Stimulated activated CD4-positive, alpha-beta T cell treated with anti-CD3 and anti-CD28 coated beads, Interleukin-4, amount 100 ng/mL, for 48 hours (primary cell): ENCODE results near the gene NADK.

Experiments
- DNase-seq, 2 donors: peaks; one replicate each; pipeline ENCODE4 v3.0.0-alpha.2; 2020; ENCODE audit warnings: low read depth in 2 of 2

The NADK gene

GRCh38 chr1:1786836-1787605 lies 8.8 kb upstream of the NADK start:
- no peak for DNase-seq

DNA sequence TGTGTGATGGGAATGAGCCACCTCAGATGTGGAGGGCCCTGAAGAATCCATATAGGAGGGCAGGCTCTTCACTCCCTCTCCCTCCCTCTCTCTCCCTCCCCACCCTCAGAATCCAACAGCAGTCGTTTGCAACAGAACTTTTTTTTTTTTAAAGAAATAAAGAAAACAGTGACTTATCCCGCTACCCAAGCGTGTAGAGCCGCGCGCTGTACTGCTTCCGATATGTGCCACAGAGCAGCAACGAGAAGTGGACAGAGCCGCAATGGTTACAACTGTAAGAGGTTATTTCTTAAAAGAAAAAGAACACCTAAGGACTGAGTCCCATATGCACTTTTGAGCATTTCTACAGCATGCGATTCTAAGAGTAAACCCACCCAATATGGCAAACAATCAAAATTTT lies 7.4 kb upstream of the NADK start:
- no peak for DNase-seq

DNA sequence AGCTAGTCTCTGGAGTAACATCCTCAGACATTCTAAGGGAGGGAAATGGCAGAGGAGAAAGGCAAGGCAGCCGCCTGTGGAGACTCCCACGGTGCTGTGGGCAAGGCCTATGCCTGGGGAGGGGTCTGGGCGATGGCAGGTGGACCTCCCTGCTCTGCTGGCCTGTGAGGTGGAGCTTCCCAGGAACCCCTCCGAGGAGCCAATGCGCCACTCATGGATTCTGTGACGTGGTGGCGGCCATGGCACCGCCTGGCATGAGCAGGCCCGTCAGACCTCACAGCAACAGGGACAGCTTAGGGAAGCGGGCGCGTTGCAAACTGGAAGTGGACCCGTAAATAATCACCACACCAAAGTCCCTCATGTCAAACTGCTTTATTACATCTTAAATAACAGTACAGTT lies 6.7 kb upstream of the NADK start:
- no peak for DNase-seq

- DNase-seq, result no peak
Observed at GRCh38 chr1:1783320-1783719, 5.0 kb upstream of the NADK start.

GRCh38 chr1:1782399-1783221 lies 4.3 kb upstream of the NADK start:
- DNase-seq, result no peak

DNA sequence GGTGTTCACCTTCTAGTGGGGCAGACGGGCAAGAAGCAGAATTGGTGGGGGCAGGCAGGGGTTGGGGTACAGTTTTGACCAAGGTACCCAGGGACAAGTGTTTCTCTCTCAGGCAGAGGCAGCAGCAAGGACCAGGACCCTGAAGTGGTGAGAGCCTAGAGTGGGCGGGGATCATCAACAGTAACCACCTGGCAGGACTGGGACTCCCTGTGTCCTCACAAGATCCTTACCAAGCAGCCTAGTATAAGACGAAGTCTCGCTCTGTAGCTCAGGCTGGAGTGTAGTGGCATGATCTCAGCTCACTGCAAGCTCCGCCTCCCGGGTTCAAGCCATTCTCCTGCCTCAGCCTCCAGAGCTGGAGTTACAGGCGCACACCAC lies 3.2 kb upstream of the NADK start:
- DNase-seq, result no peak

GRCh38 chr1:1780598-1781525 lies 2.6 kb upstream of the NADK start:
- DNase-seq, result no peak

GRCh38 chr1:1779691-1780597 lies 1.7 kb upstream of the NADK start:
- DNase-seq, result peak; percentile 34

DNA sequence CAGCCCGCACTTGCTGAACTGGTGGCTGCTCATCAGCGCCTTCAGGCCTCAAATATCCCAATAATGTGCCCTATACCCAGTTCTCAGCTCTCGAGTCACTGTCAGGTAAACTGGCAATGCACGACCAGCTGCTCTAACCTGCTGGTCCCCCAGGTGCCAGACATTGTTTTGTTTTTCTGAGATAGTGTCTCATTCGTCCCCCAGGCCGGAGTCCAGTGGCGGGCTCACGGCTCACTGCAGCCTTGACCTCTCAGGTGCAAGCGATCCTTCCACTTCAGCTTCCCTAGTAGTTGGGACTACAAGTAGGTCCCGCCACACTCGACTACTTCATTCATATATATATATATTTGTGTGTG lies 1.0 kb upstream of the NADK start:
- DNase-seq, result no peak

- DNase-seq, result peak; percentile 63 to 68
Observed at GRCh38 chr1:1778663-1779319, 521 bp upstream of the NADK start.

- no peak for DNase-seq
Observed at GRCh38 chr1:1777583-1777899, 729 bp downstream of the NADK start.

DNA sequence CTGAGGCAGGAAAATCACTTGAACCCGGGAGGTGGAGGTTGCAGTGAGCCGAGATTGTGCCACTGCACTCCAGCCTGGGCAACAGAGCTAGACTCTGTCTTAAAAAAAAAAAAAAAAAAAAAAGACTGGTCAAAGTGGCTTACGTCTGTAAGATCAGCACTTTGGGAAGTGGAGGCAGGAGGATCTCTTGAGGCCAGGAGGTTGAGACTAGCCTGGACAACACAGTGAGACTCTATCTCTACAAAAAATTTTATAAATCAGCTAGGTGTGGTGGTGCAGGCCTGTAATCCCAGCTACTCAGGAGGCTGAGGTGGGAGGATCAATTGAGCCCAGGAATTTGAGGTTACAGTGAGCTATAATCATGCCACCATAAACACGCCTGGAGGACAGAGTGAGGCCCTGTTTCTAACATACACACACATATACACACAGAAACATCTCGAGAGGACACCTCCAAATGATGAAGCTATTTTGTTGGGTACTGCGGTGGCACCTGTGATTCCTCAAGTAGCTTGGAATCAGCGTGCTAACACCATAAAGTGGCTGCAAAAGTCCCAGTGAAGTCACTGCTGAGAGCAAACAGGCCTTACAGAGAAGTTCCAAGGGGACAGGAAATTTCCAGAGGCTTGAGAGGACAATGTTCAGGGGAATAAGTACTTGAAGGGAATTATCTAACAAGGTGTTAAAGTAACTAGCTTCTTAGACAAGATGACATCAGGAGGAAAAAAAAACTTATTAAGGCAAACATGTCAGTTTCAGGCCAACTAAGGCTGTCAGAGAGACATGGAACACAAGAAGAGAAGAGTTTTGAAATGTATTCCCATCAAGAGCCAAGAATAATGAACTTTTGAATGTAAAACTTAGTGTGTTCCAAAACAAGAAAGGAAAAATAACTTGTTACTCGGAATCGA lies 1.3 kb downstream of the NADK start:
- DNase-seq, result no peak

DNA sequence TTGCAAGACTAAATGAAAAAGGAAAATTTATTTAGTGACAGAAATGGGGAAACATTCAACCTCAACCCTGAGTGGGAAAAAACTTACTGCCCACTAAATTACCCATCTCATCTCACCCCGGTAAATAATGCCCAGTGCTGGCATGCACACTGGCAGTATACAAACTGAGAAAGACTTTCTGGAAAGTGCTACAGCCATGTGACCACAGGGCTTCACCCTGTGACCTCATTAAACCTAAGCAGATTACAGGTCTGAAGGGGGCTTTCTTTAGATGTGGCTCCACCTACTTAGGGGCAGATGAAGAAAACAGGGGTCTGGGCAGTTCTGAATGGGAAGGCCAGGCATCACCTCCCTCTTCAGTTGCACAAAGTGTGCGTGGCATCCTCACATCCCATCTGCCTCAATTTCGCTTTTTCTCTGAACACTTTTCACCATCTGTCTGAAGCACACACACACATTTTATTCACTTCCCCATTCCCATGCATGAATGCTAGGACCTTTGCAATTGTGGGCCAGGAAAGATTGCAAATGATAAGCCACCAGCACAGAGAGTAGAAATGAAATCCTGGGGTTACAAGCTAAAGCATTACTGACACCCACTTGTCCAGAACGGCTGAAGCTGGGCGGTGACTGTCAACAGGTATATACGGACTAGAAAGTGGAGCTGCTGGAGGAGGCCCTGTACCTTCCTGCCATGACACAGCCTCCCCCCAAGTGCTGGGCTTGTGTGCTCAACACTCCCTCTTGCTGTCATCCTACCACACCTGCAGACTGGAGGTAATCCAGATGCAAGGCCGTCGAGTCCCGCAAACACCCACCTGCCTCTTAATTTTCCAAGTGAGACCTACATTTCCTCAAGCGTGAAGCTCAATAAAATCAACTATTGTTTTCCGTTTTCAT lies 2.7 kb downstream of the NADK start:
- no peak for DNase-seq

DNA sequence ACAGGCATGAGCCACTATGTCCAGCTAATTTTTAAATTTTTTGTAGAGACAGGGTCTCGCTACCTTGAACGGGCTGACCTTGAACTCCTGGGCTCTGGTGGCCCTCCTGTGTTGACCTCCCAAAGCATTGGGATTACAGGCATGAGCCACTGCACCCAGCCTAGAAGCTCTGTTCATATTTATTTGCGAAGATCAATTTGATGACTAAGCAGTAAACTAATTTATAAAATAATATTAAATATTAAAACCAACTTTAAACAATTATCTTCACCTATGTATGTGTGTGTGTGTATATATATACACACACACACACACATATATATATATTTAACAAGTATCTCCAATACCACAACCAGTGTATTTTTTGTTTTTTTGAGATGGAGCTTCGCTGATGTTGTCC lies 4.4 kb downstream of the NADK start:
- no peak for DNase-seq

DNA sequence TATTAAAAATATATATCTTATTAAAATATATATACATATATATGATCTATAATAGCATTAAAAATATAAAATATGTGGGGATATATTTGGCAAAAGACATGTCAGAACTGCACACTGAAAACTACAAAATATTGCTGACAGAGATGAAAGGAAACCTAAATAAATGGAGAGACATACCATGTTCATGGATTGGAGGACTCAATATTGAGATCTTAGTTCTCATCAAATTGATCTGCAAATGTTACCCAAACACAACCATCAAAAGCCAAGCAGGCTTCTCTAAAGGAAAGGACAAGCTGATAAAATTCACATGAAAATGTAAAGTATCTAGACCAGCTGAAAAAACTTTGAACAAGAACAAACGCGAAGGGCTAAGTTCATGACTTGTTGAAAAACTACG lies 7.2 kb downstream of the NADK start:
- DNase-seq, result no peak

GRCh38 chr1:1770102-1770501 lies 8.2 kb downstream of the NADK start:
- no peak for DNase-seq

- DNase-seq, result no peak
Observed at GRCh38 chr1:1768249-1768992, 9.8 kb downstream of the NADK start.

DNA sequence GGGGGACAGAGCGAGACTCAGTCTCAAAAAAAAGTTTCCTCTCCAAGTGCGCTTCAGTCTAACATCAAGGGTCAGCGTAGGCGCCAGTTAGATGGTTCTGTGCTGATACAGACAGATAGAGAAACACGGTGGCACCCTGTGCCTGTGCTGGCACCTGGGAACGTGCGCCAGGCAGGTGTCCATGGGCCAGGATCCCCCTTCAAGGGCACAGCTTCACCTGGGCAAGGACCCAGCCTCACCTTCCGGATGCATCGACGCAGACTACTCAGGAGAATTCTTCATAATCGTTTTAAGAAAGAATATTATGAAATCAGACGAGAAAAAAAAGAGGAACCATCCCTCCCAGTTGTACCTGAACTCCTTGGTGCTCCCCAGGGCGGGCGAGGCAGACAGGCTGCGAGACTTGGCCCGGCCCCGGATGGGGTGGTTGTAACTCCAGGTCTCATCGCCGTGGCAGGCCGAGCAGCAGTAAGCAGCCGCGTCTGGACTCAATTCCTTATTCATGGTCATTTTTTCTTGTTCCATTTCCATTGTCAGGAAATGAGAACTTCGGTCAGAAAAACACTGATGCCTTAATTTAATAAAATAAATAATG lies 13.3 kb downstream of the NADK start:
- DNase-seq, result no peak
